ENCODE measurements around the gene ETFA.

Gene ETFA

DNA sequence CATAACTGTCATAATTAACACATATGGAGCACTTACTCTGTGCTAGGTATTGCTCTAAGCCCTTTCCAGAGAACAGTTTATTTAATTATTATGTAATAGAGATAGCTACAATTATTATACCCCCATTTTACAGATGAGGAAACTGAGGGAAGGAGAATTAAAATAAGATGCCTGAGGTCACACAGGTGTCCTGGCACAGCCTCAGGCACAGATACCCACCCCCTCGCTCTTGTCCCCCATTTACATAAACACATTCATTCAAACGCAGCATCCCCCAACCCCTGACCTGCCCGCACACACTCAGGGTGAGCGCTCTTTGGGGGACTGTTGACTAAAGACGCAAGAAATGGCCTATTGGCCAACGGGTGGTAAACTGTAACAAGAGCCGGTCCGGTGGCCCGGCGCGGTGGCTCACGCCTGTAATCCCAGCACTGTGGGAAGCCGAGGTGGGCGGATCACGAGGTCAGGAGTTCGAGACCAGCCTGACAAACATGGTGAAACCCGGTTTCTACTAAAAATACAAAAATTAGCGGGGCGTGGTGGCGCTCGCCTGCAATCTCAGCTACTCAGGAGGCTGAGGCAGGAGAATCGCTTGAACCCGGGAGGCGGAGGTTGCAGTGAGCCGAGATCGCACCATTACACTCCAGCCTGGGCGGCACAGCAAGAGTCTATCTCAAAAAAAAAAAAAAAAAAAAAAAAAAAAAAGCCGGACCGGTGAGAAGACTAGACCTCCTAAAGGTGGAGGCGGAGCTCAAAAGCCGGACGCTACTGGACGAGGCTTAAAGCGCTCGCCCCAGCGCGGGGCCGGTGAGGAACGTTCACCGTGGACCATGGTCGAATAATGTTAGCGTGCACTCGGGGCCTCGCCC lies 23.4 kb upstream of the ETFA start:
- peaks cover 56% of the 10 kb centered on the region for H3K27me3 ChIP-seq (replicated peaks; ENCODE audit: control insufficient read depth, insufficient read depth, low read length, poor library complexity, severe bottlenecking)
- H3K36me3 ChIP-seq (ENCODE audit: control insufficient read depth, insufficient read depth, low read length): no peaks in the 10 kb centered on the region
- H3K9me3 ChIP-seq (ENCODE audit: control insufficient read depth, low read length): no peaks in the 10 kb centered on the region
- no peak for DNase-seq
- no peak overlapping the region for H3K27ac ChIP-seq (ENCODE audit: insufficient read depth, low read length, poor library complexity, severe bottlenecking)
- H3K4me1 ChIP-seq (ENCODE audit: control insufficient read depth, insufficient read depth, low read length, poor library complexity, severe bottlenecking): peaks cover 34% of the 10 kb centered on the region
- no peak overlapping the region for H3K4me3 ChIP-seq (ENCODE audit: insufficient read depth, low read depth, low read length, poor library complexity, severe bottlenecking)

GRCh38 chr15:76333720-76334437 lies 22.6 kb upstream of the ETFA start:
- Histone ChIP-seq H3K27ac (ENCODE audit: insufficient read depth, low read length, poor library complexity, severe bottlenecking) (no peak overlapping the region), H3K36me3 (ENCODE audit: control insufficient read depth, insufficient read depth, low read length) (no peaks in the 10 kb centered on the region), H3K9me3 (ENCODE audit: control insufficient read depth, low read length) (no peaks in the 10 kb centered on the region), H3K4me3 (ENCODE audit: insufficient read depth, low read depth, low read length, poor library complexity, severe bottlenecking) (no peak overlapping the region), H3K4me1 (ENCODE audit: control insufficient read depth, insufficient read depth, low read length, poor library complexity, severe bottlenecking) (peaks cover 30% of the 10 kb centered on the region), H3K27me3 (replicated peaks; ENCODE audit: control insufficient read depth, insufficient read depth, low read length, poor library complexity, severe bottlenecking) (peaks cover 48% of the 10 kb centered on the region)
- DNase-seq: no peak

- Histone ChIP-seq H3K4me3 (ENCODE audit: insufficient read depth, low read depth, low read length, poor library complexity, severe bottlenecking) (no peak overlapping the region), H3K36me3 (ENCODE audit: control insufficient read depth, insufficient read depth, low read length) (no peaks in the 10 kb centered on the region), H3K4me1 (ENCODE audit: control insufficient read depth, insufficient read depth, low read length, poor library complexity, severe bottlenecking) (peaks cover 30% of the 10 kb centered on the region), H3K27me3 (replicated peaks; ENCODE audit: control insufficient read depth, insufficient read depth, low read length, poor library complexity, severe bottlenecking) (peaks cover 42% of the 10 kb centered on the region), H3K27ac (ENCODE audit: insufficient read depth, low read length, poor library complexity, severe bottlenecking) (no peak overlapping the region), H3K9me3 (ENCODE audit: control insufficient read depth, low read length) (no peaks in the 10 kb centered on the region)
- no peak for DNase-seq
Observed at GRCh38 chr15:76333309-76333708, 22.0 kb upstream of the ETFA start.

GRCh38 chr15:76332796-76333195 lies 21.5 kb upstream of the ETFA start:
- no peak overlapping the region for H3K27ac ChIP-seq (ENCODE audit: insufficient read depth, low read length, poor library complexity, severe bottlenecking)
- no peaks in the 10 kb centered on the region for H3K36me3 ChIP-seq (ENCODE audit: control insufficient read depth, insufficient read depth, low read length)
- H3K9me3 ChIP-seq (ENCODE audit: control insufficient read depth, low read length): no peaks in the 10 kb centered on the region
- peaks cover 26% of the 10 kb centered on the region for H3K4me1 ChIP-seq (ENCODE audit: control insufficient read depth, insufficient read depth, low read length, poor library complexity, severe bottlenecking)
- DNase-seq: no peak
- no peak overlapping the region for H3K4me3 ChIP-seq (ENCODE audit: insufficient read depth, low read depth, low read length, poor library complexity, severe bottlenecking)
- peaks cover 38% of the 10 kb centered on the region for H3K27me3 ChIP-seq (replicated peaks; ENCODE audit: control insufficient read depth, insufficient read depth, low read length, poor library complexity, severe bottlenecking)

- Histone ChIP-seq H3K4me1 (ENCODE audit: control insufficient read depth, insufficient read depth, low read length, poor library complexity, severe bottlenecking) (peaks cover 1% of the 10 kb centered on the region), H3K9me3 (ENCODE audit: control insufficient read depth, low read length) (no peaks in the 10 kb centered on the region), H3K27ac (ENCODE audit: insufficient read depth, low read length, poor library complexity, severe bottlenecking) (no peak overlapping the region), H3K36me3 (ENCODE audit: control insufficient read depth, insufficient read depth, low read length) (no peaks in the 10 kb centered on the region), H3K4me3 (ENCODE audit: insufficient read depth, low read depth, low read length, poor library complexity, severe bottlenecking) (no peak overlapping the region), H3K27me3 (replicated peaks; ENCODE audit: control insufficient read depth, insufficient read depth, low read length, poor library complexity, severe bottlenecking) (peaks cover 14% of the 10 kb centered on the region)
- DNase-seq: no peak
Observed at GRCh38 chr15:76330080-76330680, 18.9 kb upstream of the ETFA start.

DNA sequence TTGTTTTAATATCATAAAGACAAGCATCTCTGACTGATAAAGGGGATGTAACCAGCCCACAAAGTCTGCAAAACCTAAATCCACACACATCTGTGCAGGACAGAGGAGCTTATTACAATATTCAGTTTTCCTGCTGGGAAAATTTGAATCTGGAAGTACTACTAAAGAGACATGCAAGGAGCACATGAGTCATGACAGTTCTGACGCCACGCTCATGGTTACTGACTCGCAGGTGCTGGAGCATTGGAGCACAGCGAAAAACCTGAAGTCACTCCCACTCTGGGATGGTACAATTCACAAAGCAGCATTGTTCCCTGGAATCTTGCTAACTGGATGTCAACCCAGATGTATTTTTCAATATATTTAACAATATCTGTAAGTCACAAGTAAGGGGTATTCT lies 17.7 kb upstream of the ETFA start:
- no peak overlapping the region for H3K27ac ChIP-seq (ENCODE audit: insufficient read depth, low read length, poor library complexity, severe bottlenecking)
- peaks cover 6% of the 10 kb centered on the region for H3K27me3 ChIP-seq (replicated peaks; ENCODE audit: control insufficient read depth, insufficient read depth, low read length, poor library complexity, severe bottlenecking)
- no peaks in the 10 kb centered on the region for H3K9me3 ChIP-seq (ENCODE audit: control insufficient read depth, low read length)
- H3K4me3 ChIP-seq (ENCODE audit: insufficient read depth, low read depth, low read length, poor library complexity, severe bottlenecking): no peak overlapping the region
- DNase-seq: no peak
- H3K36me3 ChIP-seq (ENCODE audit: control insufficient read depth, insufficient read depth, low read length): no peaks in the 10 kb centered on the region
- H3K4me1 ChIP-seq (ENCODE audit: control insufficient read depth, insufficient read depth, low read length, poor library complexity, severe bottlenecking): no peaks in the 10 kb centered on the region

GRCh38 chr15:76328106-76328696 lies 16.9 kb upstream of the ETFA start:
- H3K9me3 ChIP-seq (ENCODE audit: control insufficient read depth, low read length): no peaks in the 10 kb centered on the region
- no peaks in the 10 kb centered on the region for H3K4me1 ChIP-seq (ENCODE audit: control insufficient read depth, insufficient read depth, low read length, poor library complexity, severe bottlenecking)
- no peaks in the 10 kb centered on the region for H3K36me3 ChIP-seq (ENCODE audit: control insufficient read depth, insufficient read depth, low read length)
- no peak overlapping the region for H3K4me3 ChIP-seq (ENCODE audit: insufficient read depth, low read depth, low read length, poor library complexity, severe bottlenecking)
- no peak for DNase-seq
- no peak overlapping the region for H3K27ac ChIP-seq (ENCODE audit: insufficient read depth, low read length, poor library complexity, severe bottlenecking)
- peaks cover 5% of the 10 kb centered on the region for H3K27me3 ChIP-seq (replicated peaks; ENCODE audit: control insufficient read depth, insufficient read depth, low read length, poor library complexity, severe bottlenecking)

DNA sequence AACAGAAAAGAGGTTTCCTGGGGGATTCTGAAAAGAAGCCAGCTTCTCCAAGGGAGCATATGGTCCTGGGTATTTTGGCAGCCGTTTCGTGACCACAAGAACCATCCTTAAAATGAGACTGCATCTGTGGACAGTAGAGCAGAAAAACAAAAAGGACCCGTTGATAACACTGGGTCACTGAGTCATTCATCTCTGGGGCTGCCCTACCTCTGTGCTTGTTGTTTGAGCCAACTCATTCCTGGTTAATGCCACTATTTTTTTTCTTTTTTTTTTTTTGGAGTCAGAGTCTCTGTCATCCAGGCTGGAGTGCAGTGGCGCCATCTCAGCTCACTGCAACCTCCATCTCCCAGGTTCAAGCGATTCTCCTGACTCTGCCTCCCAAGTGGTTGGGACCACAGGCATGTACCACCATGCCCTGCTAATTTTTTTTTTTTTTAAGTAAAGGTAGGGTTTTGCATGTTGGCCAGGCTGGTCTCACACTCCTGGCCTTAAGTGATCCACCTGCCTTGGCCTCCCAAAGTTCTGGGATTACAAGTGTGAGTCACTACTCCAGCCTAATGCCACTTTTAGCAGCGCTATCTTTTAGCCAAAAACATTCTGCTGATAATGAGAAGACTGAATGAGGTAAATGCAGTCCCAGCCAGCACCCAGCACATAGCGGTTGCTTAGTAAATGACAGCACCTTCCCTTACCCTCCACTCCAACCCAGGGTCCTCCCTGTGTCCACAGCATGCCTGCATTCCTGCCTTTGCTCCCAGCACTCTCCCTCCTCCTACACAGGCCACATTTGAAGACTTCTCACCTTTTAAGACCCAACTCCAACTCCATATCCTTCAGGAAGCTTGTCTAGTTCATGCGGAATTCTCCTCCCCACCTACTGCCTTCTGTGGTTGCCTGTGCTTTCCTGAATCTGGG lies 16.2 kb upstream of the ETFA start:
- no peak for DNase-seq
- no peaks in the 10 kb centered on the region for H3K36me3 ChIP-seq (ENCODE audit: control insufficient read depth, insufficient read depth, low read length)
- H3K9me3 ChIP-seq (ENCODE audit: control insufficient read depth, low read length): no peaks in the 10 kb centered on the region
- no peak overlapping the region for H3K27ac ChIP-seq (ENCODE audit: insufficient read depth, low read length, poor library complexity, severe bottlenecking)
- H3K4me1 ChIP-seq (ENCODE audit: control insufficient read depth, insufficient read depth, low read length, poor library complexity, severe bottlenecking): no peaks in the 10 kb centered on the region
- no peak overlapping the region for H3K4me3 ChIP-seq (ENCODE audit: insufficient read depth, low read depth, low read length, poor library complexity, severe bottlenecking)
- peaks cover 11% of the 10 kb centered on the region for H3K27me3 ChIP-seq (replicated peaks; ENCODE audit: control insufficient read depth, insufficient read depth, low read length, poor library complexity, severe bottlenecking)

DNA sequence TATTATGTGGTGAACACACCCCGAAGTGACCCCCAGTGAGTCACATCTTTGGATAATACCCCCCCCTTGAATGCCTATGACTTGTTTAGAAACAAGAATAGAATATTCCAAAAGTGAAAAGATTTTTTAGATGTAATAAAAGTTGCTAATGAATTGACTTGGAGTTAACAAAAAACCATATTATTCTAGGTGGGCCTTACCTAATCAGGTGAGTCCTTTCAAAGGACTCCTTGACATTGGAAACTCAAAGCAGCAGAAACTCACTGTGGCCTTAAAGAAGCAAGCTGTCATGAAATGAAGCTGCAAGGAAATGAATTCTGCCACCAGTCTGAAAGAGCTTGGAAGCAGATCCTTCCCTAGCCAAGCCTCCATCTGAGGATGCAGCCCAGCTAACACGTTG lies 14.4 kb upstream of the ETFA start:
- no peak for DNase-seq
- Histone ChIP-seq H3K9me3 (ENCODE audit: control insufficient read depth, low read length) (no peaks in the 10 kb centered on the region), H3K4me3 (ENCODE audit: insufficient read depth, low read depth, low read length, poor library complexity, severe bottlenecking) (no peak overlapping the region), H3K36me3 (ENCODE audit: control insufficient read depth, insufficient read depth, low read length) (no peaks in the 10 kb centered on the region), H3K27me3 (replicated peaks; ENCODE audit: control insufficient read depth, insufficient read depth, low read length, poor library complexity, severe bottlenecking) (peaks cover 11% of the 10 kb centered on the region), H3K27ac (ENCODE audit: insufficient read depth, low read length, poor library complexity, severe bottlenecking) (no peak overlapping the region), H3K4me1 (ENCODE audit: control insufficient read depth, insufficient read depth, low read length, poor library complexity, severe bottlenecking) (no peaks in the 10 kb centered on the region)
